H1 (cell line): Measurements from ENCODE around the gene PLEKHO1. TPM values are rescaled to one million over a fixed set of nuclear protein-coding genes. Genes with fewer than 3 reads are reported as not detected.

Experiments used
- CTCF ChIA-PET: fragments of 300-600 bp; sonication (Branson Sonifier 250); formaldehyde crosslinking; loops from one replicate; lab custom pipeline; 2021; ENCODE audit not compliant: partially characterized antibody; lab: Charles Lee
- POLR2A ChIA-PET: fragments of 300-600 bp; sonication (Branson Sonifier 250); formaldehyde crosslinking; loops from one replicate; lab custom pipeline; 2021; ENCODE audit warnings: inconsistent platforms; ENCODE audit not compliant: partially characterized antibody; lab: Charles Lee
- DNase-seq, 2 experiments: peaks; one replicate each; pipeline versions ENCODE4 v3.0.0 to v3.0.0-alpha.2; 2010 to 2022; ENCODE audit warnings: low spot score in 2 of 2, low read depth in 1 of 2, mixed read lengths in 1 of 2
- FAIRE-seq: peaks from 2 replicates; lab custom pipeline; 2011; peaks lifted over from hg19 to GRCh38; lab: Jason Lieb, UNC
- H2AFZ ChIP-seq: 2 replicates; pipeline ENCODE4 v1.8.1; 2012; ENCODE audit warnings: low read length, inconsistent platforms
- H2AK5ac ChIP-seq: 2 replicates; pipeline ENCODE4 v1.6.1; 2013; ENCODE audit warnings: low read depth, low read length
- H2BK120ac ChIP-seq: replicated peaks from 2 replicates; pipeline ENCODE3; 2013; ENCODE audit warnings: low read depth, low read length, inconsistent platforms
- H2BK12ac ChIP-seq: 2 replicates; pipeline ENCODE4 v1.6.1; 2013; ENCODE audit warnings: low read depth, low read length
- H2BK15ac ChIP-seq: 2 replicates; pipeline ENCODE4 v1.6.1; 2013; ENCODE audit warnings: low read length
- H2BK20ac ChIP-seq: 2 replicates; pipeline ENCODE4 v1.6.1; 2013; ENCODE audit warnings: low read length
- H2BK5ac ChIP-seq: 2 replicates; pipeline ENCODE4 v1.6.1; 2013; ENCODE audit warnings: low read depth, low read length
- H3K14ac ChIP-seq: 2 replicates; pipeline ENCODE4 v1.6.1; 2013; ENCODE audit warnings: inconsistent platforms; ENCODE audit not compliant: insufficient read length
- H3K18ac ChIP-seq: 2 replicates; pipeline ENCODE4 v1.6.1; 2013; ENCODE audit warnings: low read length; ENCODE audit errors: extremely low read depth
- H3K23ac ChIP-seq: 2 replicates; pipeline ENCODE4 v1.6.1; 2013; ENCODE audit warnings: inconsistent platforms; ENCODE audit not compliant: insufficient read length
- H3K23me2 ChIP-seq: 2 replicates; pipeline ENCODE4 v1.6.1; 2013; ENCODE audit warnings: low read depth, low read length
- H3K27ac ChIP-seq: 2 replicates; pipeline ENCODE4 v1.6.1; 2011; ENCODE audit warnings: low read depth, low read length, inconsistent platforms
- H3K27me3 ChIP-seq, 4 experiments: replicated peaks in 1 of 4; 1 replicate in 1 of 4; 2 replicates in 3 of 4; pipeline versions ENCODE4 v1.6.1 to v1.8.1; 2011 to 2013; ENCODE audit warnings: low read length in 3 of 4, mild to moderate bottlenecking in 3 of 4, inconsistent platforms in 2 of 4, mixed read lengths in 2 of 4, moderate library complexity in 1 of 4; ENCODE audit not compliant: control insufficient read depth in 3 of 4, insufficient read depth in 3 of 4; ENCODE audit errors: extremely low read depth in 1 of 4
- H3K36me3 ChIP-seq, 4 experiments: 2 replicates each; pipeline versions ENCODE4 v1.6.1 to v1.8.1; 2011 to 2013; ENCODE audit warnings: mild to moderate bottlenecking in 4 of 4, low read length in 3 of 4, moderate library complexity in 2 of 4, control low read depth in 1 of 4, inconsistent platforms in 1 of 4; ENCODE audit not compliant: insufficient read depth in 4 of 4, control insufficient read depth in 2 of 4
- H3K4ac ChIP-seq: replicated peaks from 2 replicates; pipeline ENCODE3; 2013; ENCODE audit warnings: low read length, low read depth, mixed read lengths, inconsistent platforms; ENCODE audit not compliant: insufficient read length
- H3K4me1 ChIP-seq, 4 experiments: replicated peaks in 1 of 4; 1 replicate in 1 of 4; 2 replicates in 3 of 4; pipeline versions ENCODE4 v1.6.1 to v1.8.1; 2011 to 2013; ENCODE audit warnings: low read length in 3 of 4, inconsistent platforms in 2 of 4, mixed read lengths in 1 of 4; ENCODE audit not compliant: insufficient read depth in 4 of 4, control insufficient read depth in 3 of 4
- H3K4me2 ChIP-seq, 2 experiments: 2 replicates each; pipeline versions ENCODE4 v1.6.1 to v1.8.1; 2011 to 2013; ENCODE audit warnings: low read depth in 2 of 2, low read length in 2 of 2, control low read depth in 1 of 2, inconsistent platforms in 1 of 2, mild to moderate bottlenecking in 1 of 2; ENCODE audit not compliant: insufficient read depth in 1 of 2
- H3K4me3 ChIP-seq, 4 experiments: fragments of 200-600, 300-600 bp in 1 of 4; sonication (generic), shearing (Covaris generic), sonication (Bioruptor Twin) in 1 of 4; 2 replicates each; pipeline versions ENCODE4 v1.5.1 to v1.8.1; 2011 to 2016; ENCODE audit warnings: low read length in 4 of 4, low read depth in 3 of 4, control low read depth in 2 of 4, inconsistent platforms in 2 of 4, mild to moderate bottlenecking in 2 of 4, mixed read lengths in 1 of 4, moderate library complexity in 1 of 4; ENCODE audit not compliant: insufficient read depth in 2 of 4; ENCODE audit errors: extremely low read depth in 1 of 4
- H3K56ac ChIP-seq: replicated peaks from 2 replicates; pipeline ENCODE3; 2013; ENCODE audit warnings: low read depth, mild to moderate bottlenecking, mixed read lengths, low read length, inconsistent platforms; ENCODE audit not compliant: insufficient read length
- H3K79me1 ChIP-seq: 2 replicates; pipeline ENCODE4 v1.6.1; 2013; ENCODE audit warnings: low read depth, low read length, control low read depth
- H3K79me2 ChIP-seq, 2 experiments: 2 replicates each; pipeline versions ENCODE4 v1.6.1 to v1.8.1; 2012 to 2013; ENCODE audit warnings: low read length in 2 of 2, mild to moderate bottlenecking in 2 of 2, inconsistent platforms in 1 of 2; ENCODE audit not compliant: insufficient read depth in 2 of 2, control insufficient read depth in 1 of 2
- H3K9ac ChIP-seq, 4 experiments: replicated peaks in 1 of 4; 1 replicate in 1 of 4; 2 replicates in 3 of 4; pipeline versions ENCODE4 v1.6.1 to v1.8.1; 2011 to 2013; ENCODE audit warnings: low read depth in 3 of 4, low read length in 3 of 4, control low read depth in 2 of 4, mild to moderate bottlenecking in 2 of 4, moderate library complexity in 2 of 4, inconsistent platforms in 1 of 4; ENCODE audit errors: extremely low read depth in 1 of 4
- H3K9me3 ChIP-seq, 2 experiments: 2 replicates each; pipeline versions ENCODE4 v1.6.1 to v1.8.1; 2012 to 2013; ENCODE audit warnings: mild to moderate bottlenecking in 2 of 2, moderate library complexity in 2 of 2, control low read depth in 1 of 2, inconsistent platforms in 1 of 2, low read depth in 1 of 2, low read length in 1 of 2, mixed read lengths in 1 of 2; ENCODE audit not compliant: insufficient read depth in 2 of 2
- H4K20me1 ChIP-seq, 2 experiments: replicated peaks in 1 of 2; 2 replicates each; pipeline versions ENCODE3 to v1.8.1; 2011 to 2013; ENCODE audit warnings: inconsistent platforms in 2 of 2, low read length in 2 of 2, mild to moderate bottlenecking in 1 of 2; ENCODE audit not compliant: insufficient read depth in 2 of 2, control insufficient read depth in 1 of 2
- H4K5ac ChIP-seq: 2 replicates; pipeline ENCODE4 v1.6.1; 2013; ENCODE audit warnings: low read length, low read depth, mixed read lengths, inconsistent platforms; ENCODE audit not compliant: insufficient read length
- H4K8ac ChIP-seq: 2 replicates; pipeline ENCODE4 v1.8.0; 2013; ENCODE audit warnings: mild to moderate bottlenecking, moderate library complexity, low read length, inconsistent platforms; ENCODE audit not compliant: insufficient read depth; ENCODE audit errors: extremely low read depth
- H4K91ac ChIP-seq: replicated peaks from 2 replicates; pipeline ENCODE3; 2013; ENCODE audit warnings: low read length, mixed read lengths, inconsistent platforms; ENCODE audit not compliant: insufficient read length
- CHD1 ChIP-seq: IDR thresholded peaks from 2 replicates; pipeline ENCODE4 v1.6.1; 2012; ENCODE audit warnings: low read depth, low read length, improper control_type of control experiment
- POLR2A ChIP-seq, 2 experiments: IDR thresholded peaks; 1 replicate in 1 of 2; 2 replicates in 1 of 2; pipeline ENCODE4 v1.6.1; 2011; ENCODE audit warnings: low read depth in 2 of 2, low read length in 2 of 2, mild to moderate bottlenecking in 2 of 2; ENCODE audit errors: control extremely low read depth in 1 of 2
- WGBS, 2 experiments: shearing (Covaris generic) in 1 of 2; methylation state at CpG; one replicate each; pipeline versions ENCODE4 v1.1.6 to v1.1.7; 2013 to 2015; ENCODE audit warnings: low lambda C conversion rate in 2 of 2, mixed read lengths in 2 of 2, inconsistent platforms in 1 of 2, low coverage in 1 of 2, missing lambda C conversion rate in 1 of 2; ENCODE audit not compliant: insufficient replicate concordance in 2 of 2, insufficient coverage in 1 of 2, insufficient read length in 1 of 2; ENCODE audit errors: extremely low coverage in 1 of 2, missing lambda C conversion rate in 1 of 2; 5-methylcytosine and 5-hydroxymethylcytosine counted together
- polyA plus RNA-seq, 7 experiments: library from polyadenylated mRNA; depleted of rRNA in 3 of 7; stranded (reverse) in 5 of 7; unstranded in 2 of 7; fragments of >200 nt in 5 of 7; fragments of 200-250 nt in 2 of 7; gene quantifications; 1 replicate in 5 of 7; 2 replicates in 1 of 7; 4 replicates in 1 of 7; pipeline versions ENCODE4 v1.2.1 to v1.2.3, GENCODE V29; 2011 to 2013; ENCODE audit warnings: missing spikeins in 2 of 7, mixed read lengths in 2 of 7
- total RNA-seq: library from RNA; stranded (reverse); fragmentation: NEBNext Ultra II Directional; extraction: Animal tissue kit (Norgen Biotek cat#: 25700); gene quantifications from 2 replicates; pipeline ENCODE4 v1.2.1, GENCODE V29; 2021

The PLEKHO1 gene
- total and polyA plus RNA-seq, 2 of the 8 experiments (the other 6 are each of a cell fraction or from before 2014, with no cell fraction given): 23.2 to 37.0 TPM

GRCh38 chr1:150155413-150156071 is 5.8 kb downstream of the PLEKHO1 start:
- no peak for TF ChIP-seq CHD1
- peak in 1 of 2 experiments; percentile 23; a peak in 1 of 3 replicates for TF ChIP-seq POLR2A (IDR thresholded peaks at IDR 0.05; ENCODE audit: control extremely low read depth in 1 of 2, low read depth in 2 of 2, low read length in 2 of 2)
- no peaks in the 10 kb centered on the region for H3K79me1 ChIP-seq
- ChIA-PET CTCF (interaction anchor here (1.0 kb wide), 2 partner anchors 12 to 13 kb away, joined by 5 to 6 read pairs; no protein-coding TSS in a partner anchor), POLR2A (interaction anchor here (0.6 to 0.8 kb wide), 2 partner anchors 8 to 154 kb away, joined by 3 read pairs; no protein-coding TSS in a partner anchor)
- peaks cover 0 to 5% of the 10 kb centered on the region in 2 experiments for H4K20me1 ChIP-seq
- H3K4me2 ChIP-seq: no peak overlapping the region
- H3K4ac ChIP-seq: no peak overlapping the region
- DNase-seq (no peak), FAIRE-seq (no peak)
- no peak overlapping the region for H3K27ac ChIP-seq
- H2BK12ac ChIP-seq: no peak overlapping the region
- H3K18ac ChIP-seq: no peak overlapping the region
- H2BK5ac ChIP-seq: no peak overlapping the region
- peaks cover 7% of the 10 kb centered on the region; the same call in 1 of the 2 replicates for H3K23me2 ChIP-seq
- no peak overlapping the region for H3K9ac ChIP-seq
- H3K4me3 ChIP-seq: no peak overlapping the region
- no peak overlapping the region for H2BK15ac ChIP-seq
- H2AFZ ChIP-seq: no peak overlapping the region
- no peaks in the 10 kb centered on the region for H3K9me3 ChIP-seq
- H3K36me3 ChIP-seq: peaks cover 24 to 57% (median 52%) of the 10 kb centered on the region in 4 experiments
- no peak overlapping the region for H2AK5ac ChIP-seq
- 79% methylated on average over 13 of the region's 13 CpGs; no CpG with 5 or more reads in 1 of the 2 experiments for WGBS, 2 experiments
- no peak overlapping the region for H2BK120ac ChIP-seq
- no peak overlapping the region for H4K91ac ChIP-seq
- H3K14ac ChIP-seq: no peak overlapping the region
- H3K79me2 ChIP-seq: peaks cover 0 to 19% of the 10 kb centered on the region in 2 experiments; a peak in 2 of 4 replicates
- H4K5ac ChIP-seq: no peak overlapping the region
- no peak overlapping the region for H4K8ac ChIP-seq
- no peak overlapping the region for H3K23ac ChIP-seq
- H2BK20ac ChIP-seq: no peak overlapping the region
- peaks cover 0 to 10% (median 4%) of the 10 kb centered on the region in 4 experiments; a peak in 6 of 7 replicates for H3K4me1 ChIP-seq
- no peaks in the 10 kb centered on the region for H3K27me3 ChIP-seq
- H3K56ac ChIP-seq: no peak overlapping the region
